ENCODE results near the gene TSG101.

The TSG101 gene

DNA sequence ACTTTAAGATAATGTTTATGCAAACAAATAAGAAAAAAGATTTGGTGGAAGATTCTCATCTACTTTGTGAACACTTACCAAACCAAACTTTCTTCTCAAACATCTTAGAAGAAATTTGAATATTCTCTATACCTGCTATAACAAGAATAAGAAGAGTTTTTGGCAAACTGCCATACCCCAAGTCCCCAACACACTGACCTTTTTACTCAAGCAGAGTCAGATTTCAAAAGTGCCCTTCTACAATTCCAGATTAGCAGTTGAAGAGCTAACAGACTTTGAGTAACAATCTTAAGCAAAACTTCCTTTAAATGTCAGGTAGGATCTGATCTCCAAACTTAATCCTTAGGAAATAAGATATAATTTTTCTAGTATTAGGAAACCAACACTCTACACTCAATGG lies 33.9 kb downstream of the TSG101 start:
- DNase-seq: no peak

DNA sequence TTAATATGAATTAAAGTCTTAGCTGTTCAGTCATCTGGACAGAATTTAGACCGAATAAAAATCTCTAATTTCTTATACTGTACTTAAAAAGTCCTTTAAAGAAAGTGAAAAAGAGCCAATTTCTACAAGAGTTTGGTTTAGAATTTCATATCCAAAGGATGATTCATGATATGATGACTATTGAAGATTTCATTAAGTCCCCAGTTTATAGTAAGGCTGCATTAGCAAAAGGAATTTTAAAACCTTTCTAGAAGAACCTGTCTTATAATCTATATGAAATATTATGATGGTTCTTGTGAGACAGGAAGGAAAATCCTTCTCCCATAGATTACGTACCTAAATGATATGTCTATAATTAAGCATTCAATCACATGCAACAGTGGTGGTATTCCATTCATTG lies 34.8 kb downstream of the TSG101 start:
- no peak for DNase-seq

DNA sequence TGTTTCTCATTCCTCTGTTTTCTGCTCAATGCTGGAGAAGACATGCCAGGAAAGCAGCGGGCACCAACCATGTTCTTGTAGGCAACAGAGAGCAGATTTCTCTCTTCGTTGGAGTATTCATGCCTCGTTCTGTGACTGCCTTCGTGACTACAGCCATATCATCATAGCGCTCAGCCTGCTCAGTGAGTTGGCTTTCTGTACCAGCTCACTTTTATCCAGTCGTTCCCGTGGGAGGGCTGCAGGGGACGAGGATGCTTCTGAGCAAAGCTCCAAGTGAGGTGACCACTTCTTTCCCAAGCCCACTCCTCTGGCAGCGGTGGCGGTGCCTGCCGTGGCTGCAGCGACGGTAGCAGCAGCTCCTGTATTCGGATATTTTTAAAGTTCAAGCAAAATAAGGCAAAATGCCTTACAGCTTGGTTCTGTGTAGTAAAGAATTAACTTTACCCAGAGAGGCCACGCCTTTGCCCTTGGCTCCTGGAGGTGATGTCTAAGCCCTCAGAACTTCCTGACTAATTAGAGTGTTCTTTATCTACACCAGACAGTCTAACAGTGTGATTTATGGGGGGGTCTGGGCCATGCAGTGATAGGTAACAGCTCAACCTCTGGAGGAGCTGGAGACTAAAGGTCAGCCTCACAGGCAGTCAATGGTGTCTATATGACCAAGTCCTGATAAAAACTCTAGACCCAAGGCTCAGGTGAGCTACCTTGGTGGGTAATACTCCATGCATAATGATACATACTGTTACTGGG lies 35.8 kb downstream of the TSG101 start:
- no peak for DNase-seq

DNA sequence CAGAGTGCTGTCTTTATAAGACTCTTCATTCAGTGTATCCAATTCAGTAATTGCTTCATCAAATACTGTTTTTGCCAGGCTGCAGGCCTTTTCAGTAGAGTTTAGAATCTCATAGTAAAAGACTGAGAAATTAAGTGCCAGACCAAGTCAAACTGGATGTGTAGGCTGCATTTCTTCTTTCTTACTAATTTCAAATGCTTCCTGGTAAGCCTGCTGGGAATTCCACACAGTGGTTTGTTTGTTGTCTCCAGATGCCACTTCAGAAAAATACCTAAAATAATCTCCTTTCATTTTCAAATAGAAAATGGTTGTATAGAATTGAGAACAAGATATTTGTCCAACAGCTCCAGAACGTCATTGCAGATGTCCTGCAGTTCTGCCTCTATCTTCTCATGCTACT lies 36.4 kb downstream of the TSG101 start:
- no peak for DNase-seq

- DNase-seq: no peak
Observed at GRCh38 chr11:18485913-18486528, 40.7 kb downstream of the TSG101 start.

DNA sequence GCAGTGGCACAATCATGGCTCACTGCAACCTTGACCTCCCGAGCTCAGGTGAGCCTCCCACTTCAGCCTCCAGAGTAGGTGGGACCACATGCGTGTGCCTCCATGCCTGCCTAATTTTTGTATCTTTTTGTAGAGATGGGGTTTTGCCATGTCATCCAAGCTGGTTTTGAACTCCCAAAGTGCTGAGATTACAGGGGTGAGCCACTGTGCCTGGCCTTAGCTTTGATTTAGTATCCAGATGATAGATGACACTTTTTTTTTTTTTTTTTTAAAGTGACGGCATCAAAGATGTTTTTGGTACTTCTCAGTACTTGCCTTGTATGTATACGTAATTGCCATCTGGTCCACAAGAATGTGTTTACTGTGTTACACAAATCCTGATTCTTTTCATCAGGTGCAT lies 47.7 kb downstream of the TSG101 start:
- DNase-seq: no peak

- DNase-seq: no peak
Observed at GRCh38 chr11:18472587-18472986, 54.2 kb downstream of the TSG101 start.

DNA sequence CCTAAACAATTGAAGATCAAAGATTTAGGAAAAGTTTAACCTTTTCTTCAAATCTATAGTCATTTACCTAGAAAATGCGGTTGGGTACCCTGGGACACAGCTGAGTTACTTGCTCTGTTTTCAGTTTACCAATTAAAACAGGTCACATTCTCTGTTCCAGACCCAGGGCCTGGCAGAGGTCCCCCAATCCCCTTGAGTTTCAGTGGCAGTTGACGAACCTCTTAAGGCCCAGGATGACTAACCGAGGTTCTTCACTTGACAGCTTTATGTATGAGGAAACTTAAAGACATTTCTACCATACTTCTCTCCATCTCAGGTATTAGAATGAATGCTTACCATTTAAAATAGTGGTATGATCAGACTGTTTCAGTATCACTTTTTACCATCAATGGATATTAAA lies 54.7 kb downstream of the TSG101 start:
- DNase-seq: no peak

DNA sequence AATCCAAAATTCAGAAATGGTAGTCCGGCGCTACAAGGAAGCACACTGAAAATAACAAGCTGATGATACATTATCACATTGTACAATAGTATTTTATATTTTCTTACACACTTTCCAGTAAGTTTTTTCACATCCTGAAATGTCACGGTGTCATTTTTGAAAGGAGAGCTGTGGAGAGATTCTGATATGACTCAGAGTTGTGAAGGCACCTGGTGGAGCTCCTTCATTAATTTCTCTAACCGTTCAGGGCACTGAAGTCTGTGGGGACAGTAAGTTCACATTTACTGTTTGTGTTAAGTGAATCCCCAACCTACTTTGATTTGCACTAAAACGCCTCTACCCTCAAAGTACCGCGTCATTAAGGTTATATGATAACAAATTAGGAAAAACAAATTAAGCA lies 57.8 kb downstream of the TSG101 start:
- DNase-seq: no peak

DNA sequence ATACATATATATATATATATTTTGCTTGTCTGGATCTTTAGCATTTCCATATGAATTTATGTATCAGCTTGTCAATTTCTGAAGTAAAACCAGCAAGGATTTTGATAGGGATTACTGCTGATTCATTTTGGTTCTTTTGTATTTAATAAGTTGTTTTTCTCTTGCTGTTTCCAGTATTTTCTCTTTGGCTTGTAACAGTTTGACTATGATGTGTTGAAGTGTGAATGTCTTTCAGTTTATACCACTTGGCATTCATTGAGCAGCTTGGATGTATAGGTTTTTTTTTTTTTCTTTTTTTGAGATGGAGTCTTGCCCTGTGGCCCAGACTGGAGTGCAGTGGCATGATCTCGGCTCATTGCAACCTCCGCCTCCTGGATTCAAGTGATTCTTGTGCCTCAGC lies 58.7 kb downstream of the TSG101 start:
- DNase-seq: no peak

- no peak for DNase-seq
Observed at GRCh38 chr11:18466402-18466801, 60.3 kb downstream of the TSG101 start.

GRCh38 chr11:18463439-18463838 lies 63.3 kb downstream of the TSG101 start:
- no peak for DNase-seq

DNA sequence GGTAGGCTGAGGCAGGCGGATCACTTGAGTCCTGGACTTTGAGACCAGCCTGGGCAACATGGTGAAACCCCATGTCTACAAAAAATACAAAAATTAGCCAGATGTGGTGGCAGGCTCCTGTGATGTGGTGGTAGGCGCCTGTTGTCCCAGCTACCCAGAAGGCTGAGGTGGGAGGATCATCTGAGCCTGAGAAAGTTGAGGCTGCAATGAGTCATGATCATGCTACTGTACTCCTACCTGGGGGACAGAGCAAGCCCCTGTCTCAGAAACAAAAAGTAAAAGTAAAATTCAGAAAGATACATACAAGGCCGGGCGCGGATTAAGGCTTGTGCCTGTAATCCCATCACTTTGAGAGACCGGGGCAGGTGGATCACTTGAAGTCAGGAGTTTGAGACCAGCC lies 64.8 kb downstream of the TSG101 start:
- no peak for DNase-seq

DNA sequence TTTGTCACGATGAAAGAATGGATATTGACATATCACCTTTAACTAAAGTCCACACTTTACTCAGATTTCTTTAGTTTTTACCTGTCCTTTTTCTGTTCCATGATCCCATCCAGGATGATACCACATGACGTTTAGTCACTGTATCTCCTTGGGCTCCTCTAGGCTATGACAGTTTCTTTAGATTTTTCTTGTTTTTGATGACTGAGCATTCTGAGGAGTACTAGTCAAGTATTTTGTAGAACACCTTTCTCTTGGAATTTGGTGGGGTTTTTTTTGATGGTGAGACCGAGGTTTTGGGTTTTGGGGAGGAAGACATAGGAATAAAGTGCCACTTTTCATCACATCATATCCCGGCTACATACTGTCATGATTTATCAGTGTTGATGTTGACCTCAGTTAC lies 67.1 kb downstream of the TSG101 start:
- DNase-seq: no peak

DNA sequence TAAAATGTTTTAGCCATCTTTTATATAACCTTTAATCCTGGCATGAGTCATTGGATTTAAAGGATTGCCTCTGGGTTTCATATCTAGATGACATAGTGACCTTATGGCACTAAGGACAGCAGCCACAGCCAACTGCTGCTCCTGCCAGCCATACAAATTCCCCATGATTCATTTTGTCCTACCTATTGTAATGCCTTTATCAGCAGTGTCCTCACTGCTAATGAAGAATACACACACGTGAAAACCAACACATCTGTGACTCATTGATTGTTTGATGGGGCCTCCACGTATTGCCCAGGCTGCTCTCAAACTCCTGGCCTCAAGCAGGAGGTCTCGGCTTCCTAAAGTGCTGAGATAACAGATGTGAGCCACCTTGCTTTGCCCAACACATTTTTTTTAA lies 69.3 kb downstream of the TSG101 start:
- no peak for DNase-seq

GRCh38 chr11:18455686-18456372 lies 70.9 kb downstream of the TSG101 start, which contains the start of gene LDHAL6A:
TSS of gene LDHAL6A (plus strand) at chr11:18455856. CDS start at chr11:18456681, 825 bp downstream.
- no peak for DNase-seq

GRCh38 chr11:18452927-18453326 lies 73.8 kb downstream of the TSG101 start:
- no peak for DNase-seq

- DNase-seq: no peak
Observed at GRCh38 chr11:18449251-18449650, 77.5 kb downstream of the TSG101 start.

DNA sequence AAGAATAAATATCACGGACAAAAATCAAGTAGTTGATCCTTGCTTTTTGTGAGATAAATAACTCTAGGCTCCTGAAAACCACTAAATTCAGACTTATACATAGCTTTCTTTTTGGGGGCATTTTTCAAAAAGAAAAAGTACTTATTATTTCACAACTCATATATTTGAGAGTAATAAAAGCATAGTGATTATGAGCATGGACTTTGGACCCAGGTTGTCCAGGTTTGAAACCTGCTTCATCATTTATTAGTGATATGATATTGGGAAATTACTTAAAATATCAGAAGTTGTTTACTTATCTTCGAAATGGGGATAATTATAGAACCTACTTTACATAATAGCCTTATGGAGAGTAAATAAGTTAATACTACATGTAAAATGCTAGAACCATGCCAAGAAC lies 88.1 kb downstream of the TSG101 start:
- DNase-seq: no peak

Data from cerebellar nuclear complex (tissue), 1 donor.